Smooth muscle cell (in vitro differentiated cells): ENCODE data around the gene KISS1. TPM values are rescaled to one million over a fixed set of nuclear protein-coding genes. Genes with fewer than 3 reads are reported as not detected.

Experiments
- DNase-seq: peaks from one replicate; lab custom pipeline; 2025; ENCODE audit not compliant: unreplicated experiment; lab: John Stamatoyannopoulos, UW
- H2AFZ ChIP-seq: fragments of 200-600 bp; sonication (generic); 2 replicates; pipeline ENCODE4 v1.6.0; 2016; ENCODE audit warnings: antibody characterized with exemption, low read depth, mild to moderate bottlenecking
- H3F3A ChIP-seq: fragments of 200-600 bp; sonication (generic); 2 replicates; pipeline ENCODE4 v1.6.0; 2017; ENCODE audit warnings: antibody characterized with exemption, low read depth
- H3K27ac ChIP-seq: fragments of 200-600 bp; sonication (generic); 2 replicates; pipeline ENCODE4 v1.5.1; 2016; ENCODE audit warnings: low read depth, mild to moderate bottlenecking
- H3K27me3 ChIP-seq: fragments of 200-600 bp; sonication (generic); 2 replicates; pipeline ENCODE4 v1.6.1; 2016; ENCODE audit warnings: low read depth, mild to moderate bottlenecking
- H3K36me3 ChIP-seq: fragments of 200-600 bp; sonication (generic); 2 replicates; pipeline ENCODE4 v1.5.1; 2016; ENCODE audit warnings: low read depth
- H3K4me1 ChIP-seq: fragments of 200-600 bp; sonication (generic); 2 replicates; pipeline ENCODE4 v1.5.1; 2016; ENCODE audit warnings: low read depth
- H3K4me2 ChIP-seq: fragments of 200-600 bp; sonication (generic); 2 replicates; pipeline ENCODE4 v1.6.0; 2016; ENCODE audit warnings: mild to moderate bottlenecking
- H3K4me3 ChIP-seq: fragments of 200-600 bp; sonication (generic); 2 replicates; pipeline ENCODE4 v1.5.1; 2016; ENCODE audit warnings: mild to moderate bottlenecking
- H3K79me2 ChIP-seq: fragments of 200-600 bp; sonication (generic); 2 replicates; pipeline ENCODE4 v1.6.0; 2016; ENCODE audit warnings: low read depth, mild to moderate bottlenecking
- H3K9ac ChIP-seq: fragments of 200-600 bp; sonication (generic); 2 replicates; pipeline ENCODE4 v1.6.0; 2016; ENCODE audit warnings: low read depth
- H3K9me3 ChIP-seq: fragments of 200-600 bp; sonication (generic); replicated peaks from 2 replicates; pipeline ENCODE4 v1.5.1; 2016; ENCODE audit warnings: low read depth
- H4K20me1 ChIP-seq: fragments of 200-600 bp; sonication (generic); 2 replicates; pipeline ENCODE4 v1.6.0; 2016; ENCODE audit warnings: low read depth
- CTCF ChIP-seq: fragments of 200-600 bp; sonication (generic); IDR thresholded peaks from 2 replicates; pipeline ENCODE4 v1.5.1; 2017; ENCODE audit warnings: borderline replicate concordance, mild to moderate bottlenecking, antibody characterized with exemption; ENCODE audit not compliant: insufficient read depth, poor library complexity, severe bottlenecking
- WGBS: methylation state at CpG from one replicate; pipeline ENCODE4 v1.1.7; 2016; ENCODE audit warnings: low lambda C conversion rate; 5-methylcytosine and 5-hydroxymethylcytosine counted together
- polyA plus RNA-seq: library from polyadenylated mRNA; unstranded; fragments of >200 nt; fragmentation: Nextera tagmentation; extraction: Ambion mirVana; gene quantifications from 2 replicates; pipeline ENCODE4 v1.2.1, GENCODE V29; 2016
- total RNA-seq: library from RNA; depleted of rRNA; stranded (reverse); fragments of >200 nt; gene quantifications from 2 replicates; pipeline ENCODE4 v1.2.3, GENCODE V29; 2014

The KISS1 gene
- total and polyA plus RNA-seq, 2 experiments from 2014 or later = 0.72 to 1.2 TPM

- peaks cover 66% of the 10 kb centered on the region for H3K27me3 ChIP-seq
- WGBS = 16% methylated on average over 13 of the region's 13 CpGs
- peak; percentile 29 for DNase-seq
Observed at GRCh38 chr1:204207136-204207616, 10.9 kb upstream of the KISS1 start.

GRCh38 chr1:204206121-204206520 lies 9.8 kb upstream of the KISS1 start:
- Histone ChIP-seq H3K4me3 (no peak overlapping the region), H3K27ac (no peak overlapping the region), H3K79me2 (no peaks in the 10 kb centered on the region), H4K20me1 (no peaks in the 10 kb centered on the region), H3K4me2 (no peak overlapping the region), H3K9me3 (no peaks in the 10 kb centered on the region), H3K36me3 (no peaks in the 10 kb centered on the region), H2AFZ (no peak overlapping the region), H3K9ac (no peak overlapping the region), H3F3A (no peaks in the 10 kb centered on the region), H3K27me3 (peaks cover 62% of the 10 kb centered on the region), H3K4me1 (no peaks in the 10 kb centered on the region)
- DNase-seq = no peak
- WGBS = 67% methylated on average over 2 of the region's 2 CpGs
- TF ChIP-seq CTCF = peak; percentile 2

More at GRCh38 chr1:204207136-204207616, 10.9 kb upstream of the KISS1 start:
- TF ChIP-seq CTCF = peak; percentile 90
- no peak overlapping the region for H3K27ac ChIP-seq
- no peak overlapping the region for H3K4me3 ChIP-seq
- no peak overlapping the region for H3K4me2 ChIP-seq
- no peaks in the 10 kb centered on the region for H3F3A ChIP-seq
- H3K79me2 ChIP-seq = no peaks in the 10 kb centered on the region
- H3K36me3 ChIP-seq = no peaks in the 10 kb centered on the region
- H3K4me1 ChIP-seq = no peaks in the 10 kb centered on the region
- H3K9me3 ChIP-seq = no peaks in the 10 kb centered on the region
- no peaks in the 10 kb centered on the region for H4K20me1 ChIP-seq
- no peak overlapping the region for H3K9ac ChIP-seq
- no peak overlapping the region for H2AFZ ChIP-seq

- peaks cover 62% of the 10 kb centered on the region for H3K27me3 ChIP-seq
Observed at GRCh38 chr1:204205486-204205885, 9.2 kb upstream of the KISS1 start.

More at GRCh38 chr1:204205486-204205885, 9.2 kb upstream of the KISS1 start:
- Histone ChIP-seq H3K4me2 (no peak overlapping the region), H4K20me1 (no peaks in the 10 kb centered on the region), H3K9me3 (no peaks in the 10 kb centered on the region), H3K4me1 (no peaks in the 10 kb centered on the region), H2AFZ (no peak overlapping the region), H3K36me3 (no peaks in the 10 kb centered on the region), H3K27ac (no peak overlapping the region), H3K4me3 (no peak overlapping the region), H3K9ac (no peak overlapping the region), H3K79me2 (no peaks in the 10 kb centered on the region), H3F3A (no peaks in the 10 kb centered on the region)
- DNase-seq = no peak
- TF ChIP-seq CTCF = no peak
